Activated gamma-delta T cell (primary cell): ENCODE data around the gene MICAL3.

Experiments used
- DNase-seq: peaks from one replicate; lab custom pipeline; 2025; lab: John Stamatoyannopoulos, UW

MICAL3 gene

GRCh38 chr22:17972385-17973191 lies 51.8 kb downstream of the MICAL3 start:
- no peak for DNase-seq

DNA sequence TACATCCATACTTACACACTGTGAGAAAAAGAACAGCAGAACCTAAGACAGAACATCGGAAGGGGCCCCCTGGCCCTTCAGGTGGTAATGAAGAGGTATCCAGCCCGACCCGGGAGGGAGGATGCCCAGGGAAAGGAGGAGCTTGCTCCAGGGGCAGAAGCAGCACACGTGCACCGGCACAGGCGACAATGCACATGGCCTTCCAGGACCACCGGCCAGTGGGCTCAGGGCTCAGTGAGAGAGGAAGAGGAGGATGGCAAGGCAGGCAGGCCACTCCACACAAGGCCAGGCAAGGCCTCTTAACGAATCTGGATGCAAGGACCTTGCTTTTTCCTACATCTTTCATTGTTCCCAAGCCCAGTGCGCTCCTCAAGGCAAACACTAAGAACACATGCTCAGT lies 52.6 kb downstream of the MICAL3 start:
- DNase-seq, result no peak

GRCh38 chr22:17970201-17970708 lies 54.1 kb downstream of the MICAL3 start:
- no peak for DNase-seq

GRCh38 chr22:17969701-17970113 lies 54.7 kb downstream of the MICAL3 start:
- no peak for DNase-seq

GRCh38 chr22:17968126-17968525 lies 56.2 kb downstream of the MICAL3 start:
- no peak for DNase-seq

DNA sequence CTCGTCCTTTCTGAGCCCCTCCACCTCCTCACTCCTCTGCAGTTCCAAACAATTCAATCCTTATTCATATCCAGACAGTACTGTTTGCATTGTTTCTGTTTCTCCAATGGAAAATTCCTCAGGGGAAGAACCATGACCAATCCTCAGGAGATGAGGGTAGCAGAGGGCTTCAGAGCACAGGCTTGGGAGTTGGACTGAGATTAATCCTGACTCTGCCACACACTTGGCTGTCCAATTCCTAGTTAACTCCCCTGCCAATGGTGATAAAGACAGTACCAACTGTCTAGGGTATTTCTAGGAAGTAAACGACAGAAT lies 58.0 kb downstream of the MICAL3 start:
- DNase-seq, result no peak

DNA sequence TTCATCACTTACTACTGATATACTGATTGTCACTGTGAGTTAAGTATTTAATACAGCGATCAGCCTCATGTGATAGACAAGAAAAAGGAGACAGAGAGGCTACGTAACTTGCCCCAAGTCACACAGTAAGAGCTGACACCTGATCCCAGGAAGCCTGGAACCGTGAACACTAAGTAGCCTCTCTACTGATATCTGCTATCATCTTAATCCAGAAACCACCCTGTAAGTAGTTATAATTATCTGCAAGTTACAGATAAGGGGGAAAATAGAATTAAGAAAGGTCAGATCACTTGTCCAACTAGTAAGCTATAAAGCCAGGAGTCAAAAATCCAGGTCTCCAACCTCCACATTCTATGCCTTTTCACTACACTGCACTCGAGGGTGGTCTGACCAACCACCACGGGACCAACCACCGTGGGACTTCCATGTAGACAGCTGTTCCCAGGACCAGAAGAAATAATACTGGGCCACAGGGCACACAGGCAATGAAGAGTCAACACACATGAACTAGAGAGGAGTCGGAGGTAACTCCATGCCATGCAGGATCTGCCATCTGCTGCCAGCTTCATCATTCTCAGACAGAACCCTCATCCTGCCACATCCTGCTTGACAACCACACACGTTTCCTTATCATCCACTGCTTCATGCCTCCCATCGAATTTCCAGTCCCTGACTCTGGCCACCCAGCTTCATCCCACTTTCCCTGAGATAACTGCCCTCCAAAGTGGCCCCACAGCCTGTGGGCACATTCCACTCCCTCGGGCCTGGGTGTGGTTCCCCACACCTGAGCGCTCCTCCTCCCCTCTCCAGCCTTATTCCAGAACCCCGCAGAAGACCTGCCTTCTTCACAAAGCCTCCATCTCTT lies 58.6 kb downstream of the MICAL3 start:
- DNase-seq, result no peak

DNA sequence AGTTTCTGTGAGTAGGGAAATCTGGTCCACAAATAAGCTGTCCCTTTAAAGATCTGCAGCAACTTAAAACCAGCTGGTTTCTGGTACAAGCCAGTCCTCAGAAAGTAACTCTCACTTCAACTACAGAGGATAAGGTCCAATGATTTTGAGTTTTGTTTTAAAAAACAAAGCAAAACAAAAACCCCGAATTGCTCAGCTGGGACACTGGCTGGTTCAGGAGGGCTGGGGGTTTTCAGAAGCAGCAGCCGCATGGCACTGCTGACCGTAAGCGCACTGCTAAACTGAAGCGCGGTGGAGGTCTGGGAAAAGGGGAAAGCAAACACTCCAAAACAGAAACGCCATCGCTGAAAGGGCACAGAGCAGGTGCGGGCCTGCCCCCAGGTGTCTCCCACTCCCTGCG lies 59.7 kb downstream of the MICAL3 start:
- DNase-seq, result no peak

GRCh38 chr22:17964156-17964555 lies 60.2 kb downstream of the MICAL3 start:
- DNase-seq, result no peak

GRCh38 chr22:17963015-17963414 lies 61.3 kb downstream of the MICAL3 start:
- DNase-seq, result no peak

DNA sequence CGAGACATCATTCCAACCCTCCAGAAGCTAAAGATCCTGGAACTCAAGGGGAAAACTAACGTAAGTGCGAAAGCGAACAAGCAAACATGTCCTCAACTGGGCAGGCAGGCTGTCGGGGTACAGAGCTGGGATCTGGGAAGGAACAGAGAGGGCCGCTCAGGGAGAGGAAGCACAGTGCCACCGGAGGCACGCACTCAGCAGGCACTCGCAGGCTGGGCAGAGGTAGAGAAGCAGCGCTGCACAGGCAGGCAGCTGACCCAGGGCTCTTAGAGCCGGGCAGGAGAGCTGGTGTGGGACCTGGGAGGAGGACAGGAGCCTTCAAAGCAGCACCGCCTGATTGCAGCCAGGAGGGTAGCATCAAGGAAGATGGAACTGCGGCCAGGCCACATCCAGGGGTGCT lies 62.2 kb downstream of the MICAL3 start:
- DNase-seq, result no peak

GRCh38 chr22:17961446-17961729 lies 63.0 kb downstream of the MICAL3 start:
- DNase-seq, result no peak

- DNase-seq, result no peak
These were observed 63.5 kb downstream of the MICAL3 start for GRCh38 chr22:17960695-17961445.

- DNase-seq, result no peak
These were observed 64.3 kb downstream of the MICAL3 start for GRCh38 chr22:17960011-17960410.

DNA sequence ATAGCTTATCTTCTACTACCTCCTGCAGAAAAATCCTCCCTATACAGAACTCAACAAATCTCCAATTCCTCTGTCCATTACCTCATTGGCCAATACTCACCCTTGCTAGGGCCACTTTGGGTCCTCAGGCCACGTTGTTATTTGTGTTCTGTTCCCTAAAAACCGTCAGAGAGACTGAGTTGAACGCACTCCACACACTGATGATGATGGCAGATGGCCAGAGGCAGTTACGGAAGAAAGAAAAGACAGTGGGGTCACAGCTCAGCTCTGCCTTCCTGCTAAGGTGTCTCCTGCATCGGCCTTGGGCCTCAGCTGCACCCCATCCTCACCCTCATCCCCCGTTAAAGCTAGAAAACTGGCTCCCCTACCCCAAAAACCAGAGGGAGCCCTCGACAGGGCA lies 66.2 kb downstream of the MICAL3 start:
- DNase-seq, result no peak

- no peak for DNase-seq
These were observed 66.7 kb downstream of the MICAL3 start for GRCh38 chr22:17957693-17958092.

- no peak for DNase-seq
These were observed 67.2 kb downstream of the MICAL3 start for GRCh38 chr22:17957204-17957603.

GRCh38 chr22:17956630-17957029 lies 67.7 kb downstream of the MICAL3 start:
- no peak for DNase-seq

DNA sequence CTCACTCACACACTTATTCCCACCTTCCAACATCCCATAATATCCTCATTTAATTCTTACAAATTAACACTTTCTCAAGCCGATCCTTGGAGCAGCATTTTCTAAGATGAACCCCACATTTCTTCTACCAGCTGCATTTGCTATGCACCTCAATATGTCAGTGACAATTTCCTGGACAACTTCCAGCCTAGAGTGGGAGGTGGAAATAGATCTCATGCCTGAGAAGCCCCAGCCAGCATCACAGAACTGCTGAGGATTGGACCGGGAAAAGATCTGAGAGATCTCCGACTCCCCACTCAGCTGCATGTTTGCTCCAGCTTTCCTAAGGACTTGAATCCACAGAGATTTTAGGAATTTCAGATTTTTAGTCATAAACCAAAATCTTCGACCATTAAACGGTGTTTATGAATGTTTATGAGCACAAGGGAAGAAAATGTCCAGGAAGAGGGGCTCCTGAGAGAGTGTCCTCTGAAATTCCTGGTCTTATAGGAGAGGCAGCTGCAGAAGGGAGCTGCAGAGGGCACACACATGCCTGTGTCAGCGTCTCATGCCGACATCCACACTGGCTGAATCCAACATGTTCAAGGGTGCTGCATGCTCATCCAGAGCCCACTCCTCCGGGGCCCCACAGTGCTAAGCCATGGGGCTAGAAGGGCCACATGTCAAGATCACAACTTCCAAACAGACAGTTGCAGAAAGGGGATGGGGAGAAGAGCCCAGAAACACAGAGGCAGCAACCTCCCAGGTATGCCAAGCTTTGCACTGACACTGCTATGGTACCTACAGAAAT lies 68.6 kb downstream of the MICAL3 start:
- no peak for DNase-seq

DNA sequence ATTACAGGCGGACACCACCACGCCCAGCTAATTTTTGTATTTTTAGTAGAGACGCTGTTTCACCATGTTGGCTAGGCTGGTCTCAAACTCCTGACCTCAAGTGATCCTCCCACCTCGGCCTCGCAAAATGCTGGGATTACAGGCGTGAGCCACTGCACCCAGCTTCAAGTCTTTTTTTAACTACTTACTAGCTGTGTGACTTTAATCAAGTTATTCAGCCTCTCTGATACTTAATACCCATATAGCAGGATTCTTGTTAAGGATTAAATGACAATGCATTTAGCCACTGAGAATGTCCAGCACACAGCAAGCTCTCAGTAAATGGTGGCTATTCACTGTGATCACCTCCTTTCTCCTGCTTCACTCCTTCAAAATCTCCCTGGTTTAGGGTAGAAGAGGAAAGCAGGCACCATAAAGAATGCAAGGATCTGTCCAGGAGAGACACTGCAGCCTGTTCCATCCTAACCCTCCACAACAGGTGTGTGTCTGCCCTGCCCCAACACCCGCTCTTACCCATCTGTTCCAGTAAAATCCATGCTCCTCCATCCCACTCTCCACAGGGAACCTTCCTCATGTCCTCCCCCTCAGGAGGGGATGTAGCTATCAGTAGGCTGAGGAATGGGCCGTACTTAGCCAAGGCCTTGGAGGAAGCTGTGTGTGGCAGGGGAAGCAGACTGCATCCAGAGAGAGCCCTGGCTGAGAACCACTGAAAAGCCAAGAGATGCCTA lies 69.3 kb downstream of the MICAL3 start:
- no peak for DNase-seq

DNA sequence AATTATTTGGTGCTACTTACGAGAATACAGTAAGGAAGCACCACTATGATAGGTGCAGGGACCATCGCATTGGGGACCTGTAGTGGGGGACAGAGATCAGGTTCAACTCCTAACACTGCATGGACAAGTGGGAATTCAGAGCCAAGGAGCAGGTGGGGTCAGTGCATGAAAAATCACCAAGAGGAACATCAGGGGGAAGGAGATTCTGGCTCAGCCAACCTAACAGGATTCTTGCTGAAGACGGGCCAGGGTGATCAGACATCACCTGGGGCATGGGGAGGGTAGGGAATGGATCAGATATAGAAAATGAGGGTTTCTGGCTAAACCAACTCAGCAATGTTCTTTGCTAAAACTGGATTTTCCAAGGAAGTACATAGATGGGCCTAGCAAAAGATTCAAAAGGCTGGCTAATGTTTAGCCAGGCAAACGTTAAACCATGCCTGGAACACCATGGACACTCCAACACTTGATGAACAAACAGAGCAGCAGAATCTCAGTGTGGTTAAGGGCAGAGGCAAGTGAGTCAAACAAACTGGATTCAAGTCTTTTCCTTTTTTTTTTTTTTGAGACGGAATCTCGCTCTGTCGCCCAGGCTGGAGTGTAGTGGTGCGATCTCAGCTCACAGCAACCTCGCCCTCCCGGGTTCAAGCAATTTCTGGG lies 70.0 kb downstream of the MICAL3 start:
- no peak for DNase-seq
